NCI-H2227 (cell line): ENCODE data around the gene PUM2.
"Not testable (repeated sequence)": the region's sequence is repeated elsewhere in the genome, so short reads cannot be mapped to it uniquely, and the experiment has no call there.

Experiments
- DNase-seq: peaks from one replicate; lab custom pipeline; 2025; ENCODE audit not compliant: unreplicated experiment; lab: John Stamatoyannopoulos, UW

PUM2 gene, protein sequence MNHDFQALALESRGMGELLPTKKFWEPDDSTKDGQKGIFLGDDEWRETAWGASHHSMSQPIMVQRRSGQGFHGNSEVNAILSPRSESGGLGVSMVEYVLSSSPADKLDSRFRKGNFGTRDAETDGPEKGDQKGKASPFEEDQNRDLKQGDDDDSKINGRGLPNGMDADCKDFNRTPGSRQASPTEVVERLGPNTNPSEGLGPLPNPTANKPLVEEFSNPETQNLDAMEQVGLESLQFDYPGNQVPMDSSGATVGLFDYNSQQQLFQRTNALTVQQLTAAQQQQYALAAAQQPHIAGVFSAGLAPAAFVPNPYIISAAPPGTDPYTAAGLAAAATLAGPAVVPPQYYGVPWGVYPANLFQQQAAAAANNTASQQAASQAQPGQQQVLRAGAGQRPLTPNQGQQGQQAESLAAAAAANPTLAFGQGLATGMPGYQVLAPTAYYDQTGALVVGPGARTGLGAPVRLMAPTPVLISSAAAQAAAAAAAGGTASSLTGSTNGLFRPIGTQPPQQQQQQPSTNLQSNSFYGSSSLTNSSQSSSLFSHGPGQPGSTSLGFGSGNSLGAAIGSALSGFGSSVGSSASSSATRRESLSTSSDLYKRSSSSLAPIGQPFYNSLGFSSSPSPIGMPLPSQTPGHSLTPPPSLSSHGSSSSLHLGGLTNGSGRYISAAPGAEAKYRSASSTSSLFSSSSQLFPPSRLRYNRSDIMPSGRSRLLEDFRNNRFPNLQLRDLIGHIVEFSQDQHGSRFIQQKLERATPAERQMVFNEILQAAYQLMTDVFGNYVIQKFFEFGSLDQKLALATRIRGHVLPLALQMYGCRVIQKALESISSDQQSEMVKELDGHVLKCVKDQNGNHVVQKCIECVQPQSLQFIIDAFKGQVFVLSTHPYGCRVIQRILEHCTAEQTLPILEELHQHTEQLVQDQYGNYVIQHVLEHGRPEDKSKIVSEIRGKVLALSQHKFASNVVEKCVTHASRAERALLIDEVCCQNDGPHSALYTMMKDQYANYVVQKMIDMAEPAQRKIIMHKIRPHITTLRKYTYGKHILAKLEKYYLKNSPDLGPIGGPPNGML

GRCh38 chr2:20350753-20351554, at the start of gene PUM2:
Gene PUM2, minus strand, starts transcription at chr2:20350844. Its CDS starts 23,484 bp downstream, at chr2:20327360.
- DNase-seq, result peak; percentile 99

DNA sequence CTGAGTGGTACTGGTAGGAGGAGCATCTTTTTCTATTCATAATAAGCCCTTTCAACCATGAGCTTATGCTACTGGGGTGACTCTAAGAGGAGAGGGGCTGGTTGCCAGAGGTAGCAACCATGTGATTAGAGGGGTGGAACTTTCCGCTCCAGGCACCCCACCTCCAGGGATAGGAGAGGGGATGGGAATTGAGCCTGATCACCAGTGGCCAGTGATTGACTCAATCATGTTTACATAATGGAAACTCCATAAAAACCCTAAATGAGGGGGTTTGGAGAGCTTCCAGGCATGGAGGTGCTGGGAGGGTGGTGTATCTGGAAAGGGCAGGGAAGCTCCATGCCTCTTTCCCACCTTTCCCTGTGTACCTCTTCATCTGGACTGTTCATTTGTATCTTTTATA, 49.7 kb upstream of the PUM2 start:
- no peak for DNase-seq

DNA sequence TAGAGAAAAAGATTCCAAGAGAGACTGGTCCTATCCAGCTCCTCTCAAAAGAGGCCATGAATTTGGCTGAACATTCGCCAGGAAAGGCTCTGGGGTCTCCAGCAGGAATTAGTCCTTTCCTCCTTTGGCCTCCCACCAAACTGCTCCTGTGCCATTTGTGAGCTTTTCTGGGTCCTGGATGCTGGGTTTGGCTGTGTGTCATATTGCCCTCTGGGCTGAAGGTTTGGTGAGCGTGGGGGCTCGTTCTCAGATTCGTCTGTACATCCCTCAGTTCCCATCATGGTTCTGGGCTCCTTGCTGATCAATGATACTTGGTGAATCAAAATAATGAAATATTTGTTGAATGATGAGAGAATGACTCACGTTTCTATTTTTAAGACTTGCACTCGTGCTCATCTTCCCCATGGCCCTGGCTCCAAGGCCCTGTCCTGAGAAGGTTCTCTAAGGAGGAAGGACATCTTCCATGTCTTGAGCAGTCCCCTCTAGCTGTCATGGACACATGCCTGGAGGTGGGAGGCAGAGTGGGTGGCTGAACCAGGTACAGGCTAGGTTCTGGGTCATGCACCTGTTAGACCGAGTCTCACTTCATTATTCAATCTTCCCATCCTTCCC, 48.4 kb upstream of the PUM2 start:
- DNase-seq, result no peak

- no peak for DNase-seq
Observed at GRCh38 chr2:20397811-20398447, 47.3 kb upstream of the PUM2 start.

DNA sequence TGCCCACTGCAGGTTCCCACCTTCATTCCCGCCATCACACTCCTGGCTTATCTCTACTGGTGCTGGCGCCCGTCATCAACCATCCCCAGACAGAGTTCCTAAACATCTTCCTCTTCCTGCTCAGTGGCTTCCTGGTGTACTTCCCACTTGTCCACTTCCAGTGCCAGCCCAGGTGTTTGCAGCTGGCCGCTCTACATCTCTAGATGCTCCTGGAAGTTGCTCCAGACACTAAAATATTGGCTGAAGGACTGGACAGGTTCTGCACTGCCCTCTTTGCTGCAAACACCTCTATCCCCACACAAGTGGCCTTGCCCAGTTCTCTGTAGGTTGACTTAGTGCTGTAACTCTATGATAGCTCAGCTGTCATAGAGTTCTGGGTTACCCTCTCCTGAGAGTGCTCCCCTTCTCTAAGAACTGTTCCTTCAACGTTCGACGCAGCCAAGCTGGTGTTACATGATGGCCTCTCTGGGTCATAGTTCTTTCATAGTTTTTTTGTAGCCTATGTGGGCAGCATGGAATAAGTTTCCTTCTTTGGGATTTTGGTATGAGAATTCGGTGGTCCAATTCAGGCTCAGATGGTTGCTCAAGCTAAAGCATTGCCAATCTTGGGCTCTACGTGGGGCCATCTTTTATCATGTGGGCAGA, 45.8 kb upstream of the PUM2 start:
- no peak for DNase-seq

DNA sequence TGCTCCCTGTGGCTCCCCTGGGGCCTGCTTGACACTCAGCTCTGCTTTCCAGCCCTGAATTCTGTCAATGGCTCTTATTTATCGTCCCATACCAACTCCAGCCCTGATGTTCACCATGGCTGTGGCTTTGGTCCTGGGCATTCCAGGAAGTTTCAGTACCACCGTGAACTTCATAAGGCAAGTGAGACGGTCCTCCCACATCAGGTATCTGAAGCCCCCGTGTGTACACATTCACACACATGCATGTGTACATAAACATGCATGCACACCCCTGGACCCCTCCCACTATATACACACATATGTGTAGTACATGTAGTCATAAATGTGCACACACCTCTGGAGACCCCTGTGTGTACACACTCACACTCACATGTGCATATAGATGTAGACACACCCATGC, 43.3 kb upstream of the PUM2 start:
- DNase-seq, result no peak

GRCh38 chr2:20391951-20392699, 41.5 kb upstream of the PUM2 start:
- DNase-seq, result no peak

- DNase-seq, result no peak
Observed at GRCh38 chr2:20390524-20391123, 40.0 kb upstream of the PUM2 start.

DNA sequence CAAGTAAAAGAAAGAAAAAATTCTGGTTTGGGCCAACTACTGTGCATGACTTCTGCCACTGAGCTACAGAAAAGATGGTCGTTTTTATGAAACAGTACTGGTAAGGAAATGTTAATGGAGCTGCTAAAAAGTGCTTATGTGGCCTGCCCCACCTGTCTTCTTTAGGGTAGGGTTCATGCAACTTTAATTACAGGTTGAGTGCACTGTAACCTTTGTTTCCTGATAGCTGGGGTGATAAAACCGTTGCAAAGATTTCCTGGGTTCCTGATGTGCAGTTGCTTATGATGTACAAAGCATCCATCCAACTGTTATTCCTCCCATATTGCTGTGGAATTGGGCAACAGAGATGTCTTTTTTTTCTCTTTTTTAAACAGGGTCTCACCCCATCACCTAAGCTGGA, 34.3 kb upstream of the PUM2 start:
- no peak for DNase-seq

GRCh38 chr2:20382965-20383810, 32.5 kb upstream of the PUM2 start:
- DNase-seq, result peak; percentile 25

GRCh38 chr2:20381457-20381856, 30.8 kb upstream of the PUM2 start:
- peak; percentile 92 for DNase-seq

DNA sequence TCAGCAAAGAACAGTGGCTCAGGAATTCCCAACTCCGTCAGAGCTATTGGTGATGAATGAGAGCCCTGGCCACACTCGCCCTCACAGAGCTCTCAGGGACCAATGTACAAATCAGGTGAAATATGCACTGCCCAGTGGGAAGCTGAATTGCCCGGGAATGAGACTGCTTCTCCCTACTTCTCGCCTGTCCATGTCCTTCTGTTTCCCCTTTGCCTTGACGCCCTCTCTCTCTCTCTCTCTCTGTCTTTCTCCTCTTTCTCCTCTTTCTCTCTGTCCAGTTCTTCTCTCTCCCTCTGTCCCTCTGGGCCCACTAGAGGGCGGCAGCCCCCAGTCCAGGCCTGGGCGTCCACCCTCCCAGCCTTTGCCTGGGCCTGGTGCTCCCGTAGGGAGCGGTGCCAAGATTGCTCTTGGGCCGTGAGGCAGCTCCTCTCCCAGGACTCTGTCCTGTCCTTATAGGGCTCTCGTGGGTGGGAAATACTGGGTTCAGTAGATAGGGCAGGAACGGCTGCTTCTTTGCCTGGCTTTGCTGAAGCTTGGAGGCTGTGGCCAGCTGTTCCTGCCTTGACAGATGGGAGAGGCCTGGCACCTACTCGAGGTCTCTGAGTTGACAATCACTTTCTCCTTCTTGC, 28.4 kb upstream of the PUM2 start:
- DNase-seq, result peak; percentile 74

GRCh38 chr2:20378341-20378740, 27.7 kb upstream of the PUM2 start:
- DNase-seq, result no peak

GRCh38 chr2:20377741-20378140, 27.1 kb upstream of the PUM2 start:
- no peak for DNase-seq

DNA sequence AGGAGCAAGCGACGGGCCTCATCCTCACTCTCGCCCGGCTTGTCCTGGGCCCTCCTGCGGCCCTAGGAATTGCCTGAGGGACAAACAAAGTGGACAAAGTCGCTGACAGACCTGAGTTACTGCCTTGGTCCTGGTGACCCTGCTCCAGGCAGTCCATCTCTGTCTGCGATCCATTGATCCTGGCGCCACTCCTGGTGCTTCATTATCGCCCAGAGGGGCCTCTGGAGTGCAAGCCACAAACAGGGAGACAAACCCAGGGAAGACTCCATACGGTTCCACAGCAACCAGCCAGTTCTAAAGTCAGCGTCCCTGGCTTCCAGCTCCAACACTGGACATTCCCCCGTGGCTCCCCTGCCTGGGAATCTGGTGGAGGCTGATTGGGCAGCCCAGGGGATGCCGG, 24.3 kb upstream of the PUM2 start:
- DNase-seq, result not testable (repeated sequence)

- no peak for DNase-seq
Observed at GRCh38 chr2:20372896-20373640, 22.4 kb upstream of the PUM2 start.
